OCI-M2 (cell line): ENCODE data around the gene ITSN1.

Experiments
- DNase-seq: peaks from one replicate; lab custom pipeline; 2025; ENCODE audit not compliant: unreplicated experiment; lab: John Stamatoyannopoulos, UW

ITSN1 gene

GRCh38 chr21:33834801-33835500 lies 192.7 kb downstream of the ITSN1 start:
- no peak for DNase-seq

- no peak for DNase-seq
Measured at GRCh38 chr21:33835920-33836319, 193.6 kb downstream of the ITSN1 start.

DNA sequence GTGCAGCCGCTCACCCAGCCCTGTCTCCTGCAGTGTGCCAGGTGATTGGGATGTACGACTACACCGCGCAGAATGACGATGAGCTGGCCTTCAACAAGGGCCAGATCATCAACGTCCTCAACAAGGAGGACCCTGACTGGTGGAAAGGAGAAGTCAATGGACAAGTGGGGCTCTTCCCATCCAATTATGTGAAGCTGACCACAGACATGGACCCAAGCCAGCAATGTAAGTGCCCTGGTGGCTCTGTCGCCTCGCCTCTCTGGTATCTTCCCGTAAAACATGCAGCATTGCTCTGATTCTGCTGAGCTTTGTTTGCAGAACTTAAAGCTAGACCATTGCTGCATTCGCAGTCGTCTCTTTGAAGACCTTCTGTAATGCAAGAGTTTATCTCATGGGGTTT lies 194.1 kb downstream of the ITSN1 start:
- no peak for DNase-seq

DNA sequence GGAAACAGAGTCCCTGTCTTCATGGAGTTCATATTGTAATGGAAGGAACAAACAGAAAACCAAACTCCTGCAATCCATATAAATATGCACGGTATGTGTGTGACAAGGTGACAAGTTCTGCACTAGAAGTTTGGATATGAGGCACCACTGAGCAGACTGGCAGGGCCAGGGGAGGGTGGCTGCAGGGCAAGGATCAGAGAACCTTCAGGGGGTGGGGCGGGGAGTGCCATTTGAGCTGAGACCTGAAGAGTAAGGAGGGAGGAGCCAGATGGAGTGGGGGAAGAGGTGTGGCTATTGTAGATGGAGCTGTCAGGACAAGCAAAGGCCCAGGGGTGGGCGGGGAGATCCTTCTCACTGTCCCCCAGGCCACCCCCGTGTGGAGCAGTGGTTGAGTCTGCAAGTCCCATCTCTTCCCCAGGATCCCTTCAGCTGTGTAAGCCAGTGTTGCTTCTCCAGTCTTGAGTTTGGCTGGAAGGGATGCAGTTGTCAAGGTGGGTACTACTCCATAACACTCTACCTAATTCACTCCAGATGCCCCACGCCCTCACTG lies 196.9 kb downstream of the ITSN1 start:
- no peak for DNase-seq

GRCh38 chr21:33839806-33840205 lies 197.5 kb downstream of the ITSN1 start:
- DNase-seq: no peak

GRCh38 chr21:33840771-33841170 lies 198.5 kb downstream of the ITSN1 start:
- DNase-seq: no peak

GRCh38 chr21:33841561-33841960 lies 199.3 kb downstream of the ITSN1 start:
- no peak for DNase-seq

GRCh38 chr21:33843216-33843615 lies 200.9 kb downstream of the ITSN1 start:
- DNase-seq: no peak

DNA sequence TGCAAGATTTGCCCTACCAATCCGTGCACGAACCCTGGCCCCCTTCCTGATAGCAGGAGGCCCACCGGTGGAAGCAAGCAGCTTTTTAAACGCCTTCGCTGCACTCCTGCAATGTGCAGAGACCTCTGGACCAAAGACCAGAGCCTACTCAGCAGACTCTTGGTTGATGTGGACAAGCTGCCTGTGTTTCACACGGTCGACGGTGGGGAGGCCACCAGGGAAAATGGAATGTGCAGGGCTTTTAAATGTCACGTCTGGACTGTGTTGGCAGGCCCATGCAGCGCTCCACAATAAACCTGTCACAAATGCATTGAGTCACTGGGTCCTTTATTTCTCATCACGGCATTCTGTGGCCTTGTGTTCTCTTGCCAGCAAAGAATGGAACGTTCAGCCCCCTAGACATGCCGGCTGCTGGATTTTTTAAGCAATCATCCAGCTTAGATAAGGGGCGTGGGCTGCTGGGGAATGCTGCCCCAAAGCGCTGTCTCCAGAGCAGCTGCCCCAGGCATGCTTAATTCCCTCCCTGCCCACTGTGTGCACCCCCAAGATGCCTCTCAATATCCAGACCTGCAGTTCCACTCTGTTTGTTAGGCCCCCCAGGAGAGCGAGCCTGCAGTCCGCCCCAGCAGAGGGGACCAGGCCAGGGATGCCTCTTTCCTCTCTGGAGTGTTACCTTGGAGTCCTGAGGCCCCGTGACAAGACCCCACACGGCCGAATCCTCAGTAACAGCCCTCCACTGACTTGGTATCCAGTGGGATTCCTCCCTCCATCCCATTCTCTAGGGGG lies 202.0 kb downstream of the ITSN1 start:
- no peak for DNase-seq

GRCh38 chr21:33844890-33845205 lies 202.5 kb downstream of the ITSN1 start:
- no peak for DNase-seq

GRCh38 chr21:33846141-33846540 lies 203.8 kb downstream of the ITSN1 start:
- DNase-seq: no peak

GRCh38 chr21:33847588-33848248 lies 205.4 kb downstream of the ITSN1 start:
- DNase-seq: no peak

GRCh38 chr21:33848249-33848953 lies 206.1 kb downstream of the ITSN1 start:
- no peak for DNase-seq

DNA sequence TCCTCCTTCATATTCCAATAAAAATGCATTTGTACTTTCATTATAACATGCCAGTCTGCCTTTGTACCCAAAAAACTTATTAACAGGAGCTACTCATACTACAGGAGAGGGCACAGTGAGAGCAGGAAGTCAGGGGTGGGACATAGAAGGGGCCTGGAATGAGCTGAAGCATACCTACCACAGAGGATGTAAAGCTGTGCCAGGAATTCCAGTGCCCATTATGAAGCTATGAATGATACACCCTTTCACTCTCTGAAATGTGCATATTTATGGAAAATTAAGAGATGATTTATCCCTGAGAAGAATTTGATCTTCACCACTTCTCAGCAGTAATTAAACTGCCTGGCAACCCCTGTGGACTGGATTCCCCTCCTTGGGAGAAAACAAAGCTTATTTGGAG lies 207.5 kb downstream of the ITSN1 start:
- no peak for DNase-seq

DNA sequence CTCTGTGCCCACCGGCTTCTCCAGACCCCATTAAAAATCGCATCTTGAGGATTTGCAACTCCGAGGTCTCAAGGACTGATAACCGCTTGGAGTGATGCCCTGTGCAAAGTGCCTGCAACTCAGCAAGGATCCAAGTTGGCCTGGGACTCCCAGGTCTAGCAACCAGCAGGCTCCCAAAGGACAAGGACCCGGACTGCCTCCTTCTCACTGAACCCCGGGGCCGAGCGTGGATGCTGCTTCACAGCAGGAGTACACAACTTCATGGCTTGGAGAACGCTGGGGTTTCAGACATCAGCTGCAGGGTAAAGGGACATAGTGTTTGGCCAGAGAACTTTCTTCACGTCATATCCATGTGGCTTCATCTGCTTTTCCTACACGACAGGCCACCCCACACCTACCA lies 208.1 kb downstream of the ITSN1 start:
- no peak for DNase-seq

DNA sequence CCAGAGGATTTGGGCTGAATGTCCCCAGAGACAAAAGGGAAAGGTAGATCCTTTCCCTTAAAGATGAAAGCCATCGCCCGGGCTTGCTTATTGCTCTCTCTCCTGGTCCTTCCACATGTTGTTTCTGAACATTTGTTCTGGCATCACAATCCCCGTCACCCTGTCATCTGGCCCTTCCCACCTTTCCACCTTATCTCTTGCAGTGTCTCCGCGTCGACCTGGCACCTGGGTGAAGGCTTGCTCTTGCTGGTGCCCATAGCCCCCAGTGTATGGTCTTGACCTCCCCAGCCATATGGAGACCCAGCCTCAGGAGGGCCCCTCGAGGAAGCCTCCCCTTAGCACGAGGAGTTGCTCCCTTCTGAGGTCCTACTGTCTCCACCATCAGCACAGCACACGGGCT lies 208.7 kb downstream of the ITSN1 start:
- no peak for DNase-seq

GRCh38 chr21:33852485-33852884 lies 210.2 kb downstream of the ITSN1 start:
- no peak for DNase-seq

- DNase-seq: no peak
Measured at GRCh38 chr21:33854604-33855003, 212.3 kb downstream of the ITSN1 start.

GRCh38 chr21:33855190-33855589 lies 212.9 kb downstream of the ITSN1 start:
- no peak for DNase-seq

- DNase-seq: no peak
Measured at GRCh38 chr21:33856893-33857527, 214.7 kb downstream of the ITSN1 start.
